ENCODE data around the gene POP4.

POP4 gene

GRCh38 chr19:29596080-29596727, 9.9 kb upstream of the POP4 start:
- H3K27ac ChIP-seq (ENCODE audit: extremely low read depth, low read depth, low read length) = peak overlapping the region; percentile 37; the same call in 1 of the 2 replicates
- H3K4me3 ChIP-seq (ENCODE audit: low read depth, low read length) = no peak overlapping the region
- no peaks in the 10 kb centered on the region for H3K36me3 ChIP-seq (ENCODE audit: control insufficient read depth in 2 of 2, insufficient read depth in 1 of 2, low read length in 2 of 2)
- H3K9me3 ChIP-seq (ENCODE audit: control insufficient read depth, insufficient read depth, low read depth, low read length) = no peaks in the 10 kb centered on the region
- peaks cover 21% of the 10 kb centered on the region for H3K4me1 ChIP-seq (ENCODE audit: control insufficient read depth, insufficient read depth, low read length)
- ChIA-PET CTCF (interaction anchor here (0.6 to 4.9 kb wide), 22 partner anchors 8 to 1363 kb away, joined by 3 to 24 read pairs (median 6); partner anchors contain the start of gene POP4), POLR2A (interaction anchor here (0.7 to 3.3 kb wide), 2 partner anchors 10 to 12 kb away, joined by 8 to 31 read pairs; partner anchors contain the start of gene POP4)
- TF ChIP-seq ZFP41 (tag by site-specific recombination; IDR thresholded peaks at IDR 0.05; ENCODE audit: borderline replicate concordance) = no peak
- TF ChIP-seq ZBTB17 (tag by site-specific recombination; IDR thresholded peaks at IDR 0.05) = peak; percentile 73; the same call in 1 of the 2 replicates
- peak; percentile 100 for TF ChIP-seq ZIC2 (tag by site-specific recombination; IDR thresholded peaks at IDR 0.05)
- TF ChIP-seq ZNF146 (tag by site-specific recombination; IDR thresholded peaks at IDR 0.05) = no peak
- peak; percentile 68 for TF ChIP-seq ZNF629 (tag by site-specific recombination; IDR thresholded peaks at IDR 0.05)
- TF ChIP-seq SP2 (tag by site-specific recombination; IDR thresholded peaks at IDR 0.05) = peak; percentile 46
- TF ChIP-seq ZNF404 (tag by site-specific recombination; IDR thresholded peaks at IDR 0.05) = no peak
- no peak for TF ChIP-seq ZNF174 (tag by site-specific recombination; IDR thresholded peaks at IDR 0.05)
- TF ChIP-seq EGR2 (tag by site-specific recombination; IDR thresholded peaks at IDR 0.05; ENCODE audit: low read depth) = peak; percentile 78
- TF ChIP-seq, protein P1, sequence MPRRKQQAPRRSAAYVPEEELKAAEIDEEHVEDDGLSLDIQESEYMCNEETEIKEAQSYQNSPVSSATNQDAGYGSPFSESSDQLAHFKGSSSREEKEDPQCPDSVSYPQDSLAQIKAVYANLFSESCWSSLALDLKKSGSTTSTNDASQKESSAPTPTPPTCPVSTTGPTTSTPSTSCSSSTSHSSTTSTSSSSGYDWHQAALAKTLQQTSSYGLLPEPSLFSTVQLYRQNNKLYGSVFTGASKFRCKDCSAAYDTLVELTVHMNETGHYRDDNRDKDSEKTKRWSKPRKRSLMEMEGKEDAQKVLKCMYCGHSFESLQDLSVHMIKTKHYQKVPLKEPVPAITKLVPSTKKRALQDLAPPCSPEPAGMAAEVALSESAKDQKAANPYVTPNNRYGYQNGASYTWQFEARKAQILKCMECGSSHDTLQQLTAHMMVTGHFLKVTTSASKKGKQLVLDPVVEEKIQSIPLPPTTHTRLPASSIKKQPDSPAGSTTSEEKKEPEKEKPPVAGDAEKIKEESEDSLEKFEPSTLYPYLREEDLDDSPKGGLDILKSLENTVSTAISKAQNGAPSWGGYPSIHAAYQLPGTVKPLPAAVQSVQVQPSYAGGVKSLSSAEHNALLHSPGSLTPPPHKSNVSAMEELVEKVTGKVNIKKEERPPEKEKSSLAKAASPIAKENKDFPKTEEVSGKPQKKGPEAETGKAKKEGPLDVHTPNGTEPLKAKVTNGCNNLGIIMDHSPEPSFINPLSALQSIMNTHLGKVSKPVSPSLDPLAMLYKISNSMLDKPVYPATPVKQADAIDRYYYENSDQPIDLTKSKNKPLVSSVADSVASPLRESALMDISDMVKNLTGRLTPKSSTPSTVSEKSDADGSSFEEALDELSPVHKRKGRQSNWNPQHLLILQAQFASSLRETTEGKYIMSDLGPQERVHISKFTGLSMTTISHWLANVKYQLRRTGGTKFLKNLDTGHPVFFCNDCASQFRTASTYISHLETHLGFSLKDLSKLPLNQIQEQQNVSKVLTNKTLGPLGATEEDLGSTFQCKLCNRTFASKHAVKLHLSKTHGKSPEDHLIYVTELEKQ (tag by site-specific recombination; IDR thresholded peaks at IDR 0.05; ENCODE audit: borderline replicate concordance) = peak; percentile 54
- peak; percentile 37; the same call in 1 of the 2 replicates for TF ChIP-seq ZEB2 (tag by site-specific recombination; IDR thresholded peaks at IDR 0.05)
- peak; percentile 98 for TF ChIP-seq MYNN (tag by site-specific recombination; IDR thresholded peaks at IDR 0.05; ENCODE audit: borderline replicate concordance)
- peak; percentile 58; the same call in 1 of the 2 replicates for TF ChIP-seq ZNF596 (tag by site-specific recombination; IDR thresholded peaks at IDR 0.05)
- TF ChIP-seq SP7 (tag by site-specific recombination; IDR thresholded peaks at IDR 0.05) = peak; percentile 79
- peak; percentile 71; the same call in 1 of the 2 replicates for TF ChIP-seq ZNF24 (tag by site-specific recombination; IDR thresholded peaks at IDR 0.05)
- TF ChIP-seq OSR2 (tag by site-specific recombination; IDR thresholded peaks at IDR 0.05) = peak; percentile 89
- 0 out of 2 replicates have a peak, but pooled peaks have one; percentile 31 for TF ChIP-seq INSM2 (tag by site-specific recombination; IDR thresholded peaks at IDR 0.05)
- TF ChIP-seq ZNF202 (tag by site-specific recombination; IDR thresholded peaks at IDR 0.05; ENCODE audit: borderline replicate concordance) = no peak
- TF ChIP-seq ZNF747 (tag by site-specific recombination; IDR thresholded peaks at IDR 0.05) = no peak
- TF ChIP-seq, protein P2, sequence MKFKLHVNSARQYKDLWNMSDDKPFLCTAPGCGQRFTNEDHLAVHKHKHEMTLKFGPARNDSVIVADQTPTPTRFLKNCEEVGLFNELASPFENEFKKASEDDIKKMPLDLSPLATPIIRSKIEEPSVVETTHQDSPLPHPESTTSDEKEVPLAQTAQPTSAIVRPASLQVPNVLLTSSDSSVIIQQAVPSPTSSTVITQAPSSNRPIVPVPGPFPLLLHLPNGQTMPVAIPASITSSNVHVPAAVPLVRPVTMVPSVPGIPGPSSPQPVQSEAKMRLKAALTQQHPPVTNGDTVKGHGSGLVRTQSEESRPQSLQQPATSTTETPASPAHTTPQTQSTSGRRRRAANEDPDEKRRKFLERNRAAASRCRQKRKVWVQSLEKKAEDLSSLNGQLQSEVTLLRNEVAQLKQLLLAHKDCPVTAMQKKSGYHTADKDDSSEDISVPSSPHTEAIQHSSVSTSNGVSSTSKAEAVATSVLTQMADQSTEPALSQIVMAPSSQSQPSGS (tag by site-specific recombination; IDR thresholded peaks at IDR 0.05; ENCODE audit: low read depth) = peak; percentile 21; the same call in 1 of the 2 replicates
- no peak for TF ChIP-seq ZNF621 (tag by site-specific recombination; IDR thresholded peaks at IDR 0.05)
- TF ChIP-seq ZNF423 (tag by site-specific recombination; IDR thresholded peaks at IDR 0.05) = peak; percentile 75
- no peak for TF ChIP-seq ZNF138 (tag by site-specific recombination; IDR thresholded peaks at IDR 0.05; ENCODE audit: borderline replicate concordance)
- TF ChIP-seq PATZ1 (tag by site-specific recombination; IDR thresholded peaks at IDR 0.05) = peak; percentile 83
- no peak for TF ChIP-seq GLI4 (tag by site-specific recombination; IDR thresholded peaks at IDR 0.05)
- 0 out of 2 replicates have a peak, but pooled peaks have one; percentile 6 for TF ChIP-seq PRDM1 (tag by site-specific recombination; IDR thresholded peaks at IDR 0.05)
- peak; percentile 84 for TF ChIP-seq ZNF561 (tag by site-specific recombination; IDR thresholded peaks at IDR 0.05; ENCODE audit: borderline replicate concordance)
- peak; percentile 43; the same call in 1 of the 2 replicates for TF ChIP-seq ZNF121 (tag by site-specific recombination; IDR thresholded peaks at IDR 0.05)
- TF ChIP-seq ZBTB8A (tag by site-specific recombination; IDR thresholded peaks at IDR 0.05) = peak; percentile 62; the same call in 1 of the 2 replicates
- TF ChIP-seq ZNF184 (tag by site-specific recombination; IDR thresholded peaks at IDR 0.05) = no peak
- no peak for TF ChIP-seq ZNF302 (tag by site-specific recombination; IDR thresholded peaks at IDR 0.05; ENCODE audit: low read depth)

All from HEK293 (cell line).